ENCODE measurements around the gene CDCA8.

- TF ChIP-seq CTCF (IDR thresholded peaks at IDR 0.05; ENCODE audit: low read depth, low read length, poor library complexity, severe bottlenecking) (no peak), EZH2phosphoT487 (IDR thresholded peaks at IDR 0.05; ENCODE audit: borderline replicate concordance, low read length) (no peak)
These were observed 20.0 kb upstream of the CDCA8 start for GRCh38 chr1:37672136-37672870.
